NB4 (cell line): Measurements from ENCODE around the gene DENND4C.
"Not testable (repeated sequence)": the region's sequence is repeated elsewhere in the genome, so short reads cannot be mapped to it uniquely, and the experiment has no call there.

ENCODE experiments used
- DNase-seq: peaks from one replicate; pipeline ENCODE4 v3.0.0; 2010; ENCODE audit warnings: low read depth
- H3K4me3 ChIP-seq: one replicate; pipeline ENCODE4 v1.5.1; 2011; ENCODE audit warnings: mild to moderate bottlenecking, low read depth, low read length, moderate library complexity
- MAX ChIP-seq: IDR thresholded peaks from 2 replicates; pipeline ENCODE4 v1.6.1; 2011; ENCODE audit warnings: low read depth, low read length
- MYC ChIP-seq: IDR thresholded peaks from 2 replicates; pipeline ENCODE4 v1.6.1; 2011; ENCODE audit warnings: low read depth, low read length
- POLR2A ChIP-seq: IDR thresholded peaks from 2 replicates; pipeline ENCODE4 v1.6.1; 2011; ENCODE audit warnings: mild to moderate bottlenecking; ENCODE audit not compliant: insufficient read length; ENCODE audit errors: extremely low read depth
- TF ChIP-seq, protein P1 (sequence below): IDR thresholded peaks from one replicate; pipeline ENCODE4 v1.5.1; 2012; ENCODE audit warnings: low read depth, low read length

DENND4C gene

DNA sequence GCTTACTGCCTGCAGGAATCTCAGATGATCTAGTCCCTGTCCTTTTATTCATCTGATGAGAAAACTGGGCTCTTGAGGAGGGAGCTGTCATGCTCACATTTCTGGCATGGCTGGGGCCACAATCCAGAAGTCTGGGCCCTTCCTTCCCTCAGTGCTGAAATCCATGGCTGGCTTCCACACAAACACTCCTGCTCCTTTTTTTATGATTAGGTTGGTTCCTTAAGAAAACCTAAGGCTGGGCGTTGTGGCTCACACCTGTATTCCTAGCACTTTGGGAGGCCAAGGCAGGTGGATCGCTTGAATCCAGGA is 179.7 kb downstream of the DENND4C start:
- TF ChIP-seq, protein P1, sequence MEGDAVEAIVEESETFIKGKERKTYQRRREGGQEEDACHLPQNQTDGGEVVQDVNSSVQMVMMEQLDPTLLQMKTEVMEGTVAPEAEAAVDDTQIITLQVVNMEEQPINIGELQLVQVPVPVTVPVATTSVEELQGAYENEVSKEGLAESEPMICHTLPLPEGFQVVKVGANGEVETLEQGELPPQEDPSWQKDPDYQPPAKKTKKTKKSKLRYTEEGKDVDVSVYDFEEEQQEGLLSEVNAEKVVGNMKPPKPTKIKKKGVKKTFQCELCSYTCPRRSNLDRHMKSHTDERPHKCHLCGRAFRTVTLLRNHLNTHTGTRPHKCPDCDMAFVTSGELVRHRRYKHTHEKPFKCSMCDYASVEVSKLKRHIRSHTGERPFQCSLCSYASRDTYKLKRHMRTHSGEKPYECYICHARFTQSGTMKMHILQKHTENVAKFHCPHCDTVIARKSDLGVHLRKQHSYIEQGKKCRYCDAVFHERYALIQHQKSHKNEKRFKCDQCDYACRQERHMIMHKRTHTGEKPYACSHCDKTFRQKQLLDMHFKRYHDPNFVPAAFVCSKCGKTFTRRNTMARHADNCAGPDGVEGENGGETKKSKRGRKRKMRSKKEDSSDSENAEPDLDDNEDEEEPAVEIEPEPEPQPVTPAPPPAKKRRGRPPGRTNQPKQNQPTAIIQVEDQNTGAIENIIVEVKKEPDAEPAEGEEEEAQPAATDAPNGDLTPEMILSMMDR, result no peak
- TF ChIP-seq POLR2A, result no peak
- no peak for TF ChIP-seq MAX
- TF ChIP-seq MYC, result no peak
- H3K4me3 ChIP-seq, result no peak overlapping the region
- DNase-seq, result no peak

GRCh38 chr9:19410594-19410993 is 180.1 kb downstream of the DENND4C start:
- H3K4me3 ChIP-seq, result no peak overlapping the region
- TF ChIP-seq POLR2A (no peak), MAX (no peak), MYC (no peak)
- TF ChIP-seq, protein P1, result no peak
- DNase-seq, result peak; percentile 42

DNA sequence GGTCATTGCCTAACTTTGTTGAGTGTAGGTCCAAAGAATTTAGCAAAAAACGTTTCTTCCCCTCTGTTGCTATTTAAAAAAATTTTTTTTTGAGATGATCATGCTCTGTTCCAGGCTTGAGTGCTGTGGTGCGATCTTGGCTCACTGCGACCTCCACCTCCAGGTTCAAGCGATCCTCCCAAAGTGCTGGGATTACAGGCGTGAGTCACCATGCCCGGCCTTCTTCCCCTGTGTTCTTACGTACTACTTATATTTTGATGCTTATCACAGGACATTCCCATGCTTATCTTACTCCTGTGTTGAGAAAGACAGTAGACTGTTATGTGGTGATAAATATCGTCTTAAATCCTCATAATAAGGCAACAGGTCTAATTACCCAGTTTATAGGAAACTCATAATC is 180.8 kb downstream of the DENND4C start:
- no peak for DNase-seq
- TF ChIP-seq MYC, result no peak
- TF ChIP-seq MAX, result no peak
- no peak for TF ChIP-seq POLR2A
- TF ChIP-seq, protein P1, result no peak
- no peak overlapping the region for H3K4me3 ChIP-seq

DNA sequence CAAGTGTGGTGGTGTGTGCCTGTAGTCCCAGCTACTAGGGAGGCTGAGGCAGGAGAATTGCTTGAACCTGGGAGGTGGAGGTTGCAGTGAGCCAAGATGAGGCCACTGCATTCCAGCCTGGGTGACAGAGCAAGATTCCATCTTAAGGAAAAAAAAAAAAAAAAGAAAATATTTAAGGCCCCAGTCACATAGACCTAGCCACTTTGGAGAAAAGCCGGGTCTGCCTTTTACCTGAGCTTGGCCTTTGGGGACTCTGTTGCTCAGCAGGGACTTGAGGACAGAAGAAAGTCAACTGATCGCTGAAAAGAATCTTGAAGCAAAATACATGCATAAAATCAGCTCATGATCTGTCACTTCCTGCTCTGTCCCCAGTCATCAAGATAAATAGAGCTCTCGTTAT is 183.0 kb downstream of the DENND4C start:
- H3K4me3 ChIP-seq, result not testable (repeated sequence)

DNA sequence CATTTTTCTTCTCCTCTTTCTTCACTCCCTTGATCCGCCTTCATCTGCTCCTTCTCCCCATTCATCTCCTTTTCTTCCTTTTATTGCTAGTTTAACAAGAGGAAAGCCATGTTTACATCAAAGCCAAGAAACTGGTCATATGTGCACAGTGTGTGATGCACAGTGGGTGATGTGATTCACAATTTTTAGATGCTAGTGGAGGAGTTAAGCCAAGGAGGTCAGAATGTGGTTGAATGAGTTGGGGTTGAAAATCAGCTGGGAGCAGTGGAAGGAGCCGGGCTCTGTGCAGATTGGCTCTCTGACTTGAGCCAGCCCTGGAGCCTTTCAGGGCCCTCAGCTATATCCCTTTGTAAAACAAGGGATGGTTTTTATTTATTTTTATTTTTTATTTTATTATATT is 185.7 kb downstream of the DENND4C start:
- H3K4me3 ChIP-seq, result no peak overlapping the region
- TF ChIP-seq, protein P1, result no peak
- TF ChIP-seq MYC (no peak), MAX (no peak), POLR2A (no peak)

More for the DNA sequence above, 183.0 kb downstream of the DENND4C start:
- not testable (repeated sequence) for DNase-seq

GRCh38 chr9:19420877-19421276 is 190.4 kb downstream of the DENND4C start:
- H3K4me3 ChIP-seq, result no peak overlapping the region
- no peak for DNase-seq
- TF ChIP-seq, protein P1, result no peak
- TF ChIP-seq MAX (no peak), MYC (no peak), POLR2A (no peak)

More for the DNA sequence above, 185.7 kb downstream of the DENND4C start:
- DNase-seq, result no peak
